Activated CD8-positive, alpha-beta T cell treated with anti-CD3 and anti-CD28 coated beads, Interleukin-2, amount 10 ng/mL, durations not matched to agents 7 days and 5 days (primary cell): ENCODE measurements around the gene YIPF6. TPM values are rescaled to one million over a fixed set of nuclear protein-coding genes. Genes with fewer than 3 reads are reported as not detected.
"Not testable (repeated sequence)": the region's sequence is repeated elsewhere in the genome, so short reads cannot be mapped to it uniquely, and the experiment has no call there.

ENCODE experiments used
- ATAC-seq: fragments of 150-1000 bp; cut with Tn5 transposase; one replicate; pipeline ENCODE4 v1.10.0; 2021; ENCODE audit warnings: moderate library complexity
- CTCF ChIA-PET: fragments of 350-600 bp; sonication (Branson Sonifier 250); formaldehyde crosslinking; loops from one replicate; lab custom pipeline; 2021; ENCODE audit warnings: antibody characterized with exemption; lab: Charles Lee
- POLR2A ChIA-PET: fragments of 350-600 bp; sonication (Branson Sonifier 250); formaldehyde crosslinking; loops from one replicate; lab custom pipeline; 2021; ENCODE audit warnings: antibody characterized with exemption; lab: Charles Lee
- DNase-seq: peaks from one replicate; pipeline ENCODE4 v3.0.0-alpha.2; 2020
- H3K27ac Mint-ChIP-seq: one replicate; pipeline ENCODE4 v1.8.0; 2021; ENCODE audit warnings: mild to moderate bottlenecking, mixed read lengths
- H3K27me3 Mint-ChIP-seq: one replicate; pipeline ENCODE4 v1.8.0; 2021; ENCODE audit warnings: low read depth, mixed read lengths
- H3K36me3 Mint-ChIP-seq: one replicate; pipeline ENCODE4 v1.8.0; 2021; ENCODE audit warnings: low read depth, mixed read lengths
- H3K4me1 Mint-ChIP-seq: one replicate; pipeline ENCODE4 v1.8.0; 2021; ENCODE audit warnings: low read depth, mixed read lengths
- H3K4me3 Mint-ChIP-seq: one replicate; pipeline ENCODE4 v1.8.0; 2021; ENCODE audit warnings: mild to moderate bottlenecking, mixed read lengths
- H3K9me3 Mint-ChIP-seq: one replicate; pipeline ENCODE4 v1.8.0; 2022; ENCODE audit warnings: mixed read lengths; ENCODE audit not compliant: insufficient read depth
- total RNA-seq, 2 experiments: library from RNA; stranded (reverse); gene quantifications; one replicate each; pipeline ENCODE4 v1.2.3, GENCODE V29; 2021

YIPF6 gene
- total RNA-seq, 2 experiments from 2014 or later = 14.3 to 15.0 TPM

DNA sequence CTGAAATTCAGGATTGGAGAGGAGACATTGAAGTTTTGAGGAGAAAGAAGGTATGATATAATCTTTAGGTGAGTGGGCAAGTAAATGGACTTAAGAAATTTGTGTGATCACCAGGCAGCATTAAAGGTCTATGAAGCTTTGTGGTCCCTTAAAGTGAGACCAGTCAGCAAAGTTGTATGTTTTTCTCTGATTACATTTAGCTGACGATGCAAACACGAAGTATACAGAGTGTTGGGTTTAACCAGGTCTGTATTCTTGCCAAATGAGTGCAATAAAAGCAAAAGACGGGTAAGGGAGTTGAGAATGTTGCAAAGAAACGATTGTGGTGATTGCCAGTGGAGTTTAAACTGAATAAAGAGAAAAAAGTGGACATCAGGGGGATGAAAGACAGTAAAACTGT is 11.6 kb upstream of the YIPF6 start:
- H3K27me3 Mint-ChIP-seq = peaks cover 3% of the 10 kb centered on the region
- H3K4me1 Mint-ChIP-seq = no peaks in the 10 kb centered on the region
- ChIA-PET CTCF (no interaction called here), POLR2A (interaction anchor here (0.6 kb wide), 1 partner anchor 698 kb away, joined by 4 read pairs; no protein-coding TSS in a partner anchor)
- H3K9me3 Mint-ChIP-seq = no peaks in the 10 kb centered on the region
- no peak overlapping the region for H3K27ac Mint-ChIP-seq
- H3K36me3 Mint-ChIP-seq = no peaks in the 10 kb centered on the region
- DNase-seq = no peak
- H3K4me3 Mint-ChIP-seq = no peak overlapping the region
- no peak for ATAC-seq

DNA sequence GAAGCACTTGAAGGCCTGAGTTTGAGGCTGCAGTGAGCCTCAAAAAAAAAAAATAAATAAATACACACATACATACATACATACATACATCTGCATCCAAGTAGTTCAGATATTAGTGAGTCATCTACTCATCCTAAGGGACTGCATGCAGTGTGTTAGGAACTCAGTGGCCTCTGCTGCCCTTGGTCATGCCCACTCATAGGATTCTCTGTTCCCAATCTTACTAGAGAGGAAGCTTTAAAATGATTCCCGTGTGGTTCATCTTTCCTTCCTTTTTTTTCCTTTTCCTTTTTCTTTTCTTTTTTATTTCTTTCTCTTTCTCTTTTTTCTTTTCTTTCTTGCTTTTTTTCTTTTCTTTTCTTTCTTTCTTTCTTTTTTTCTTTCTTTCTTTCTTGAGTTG is 10.9 kb upstream of the YIPF6 start:
- H3K36me3 Mint-ChIP-seq = no peaks in the 10 kb centered on the region
- CTCF ChIA-PET = no interaction called here
- H3K9me3 Mint-ChIP-seq = no peaks in the 10 kb centered on the region
- DNase-seq (no peak), ATAC-seq (no peak)
- H3K27me3 Mint-ChIP-seq = peaks cover 3% of the 10 kb centered on the region
- no peak overlapping the region for H3K27ac Mint-ChIP-seq
- no peaks in the 10 kb centered on the region for H3K4me1 Mint-ChIP-seq
- H3K4me3 Mint-ChIP-seq = no peak overlapping the region
- POLR2A ChIA-PET = no interaction called here

DNA sequence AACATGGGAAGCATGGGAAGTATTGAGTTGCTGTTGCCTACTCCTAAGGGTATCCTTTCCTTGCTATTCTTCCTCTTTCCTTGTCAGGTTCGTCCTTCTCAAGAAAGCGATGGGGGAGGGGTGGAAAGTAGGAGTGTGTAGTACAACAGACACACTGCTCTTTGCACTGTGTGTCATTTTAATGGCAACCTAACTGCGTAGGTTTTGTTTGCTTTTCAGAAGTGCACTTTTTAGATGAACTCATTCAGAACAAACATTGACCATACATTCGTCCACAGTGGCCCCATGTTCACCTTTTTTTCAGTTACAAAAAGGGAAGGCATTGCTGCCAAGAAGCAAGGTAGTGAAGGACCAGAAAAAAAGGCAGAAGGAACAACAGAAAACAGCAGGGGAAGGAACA is 10.2 kb upstream of the YIPF6 start:
- no peaks in the 10 kb centered on the region for H3K36me3 Mint-ChIP-seq
- POLR2A ChIA-PET = no interaction called here

DNA sequence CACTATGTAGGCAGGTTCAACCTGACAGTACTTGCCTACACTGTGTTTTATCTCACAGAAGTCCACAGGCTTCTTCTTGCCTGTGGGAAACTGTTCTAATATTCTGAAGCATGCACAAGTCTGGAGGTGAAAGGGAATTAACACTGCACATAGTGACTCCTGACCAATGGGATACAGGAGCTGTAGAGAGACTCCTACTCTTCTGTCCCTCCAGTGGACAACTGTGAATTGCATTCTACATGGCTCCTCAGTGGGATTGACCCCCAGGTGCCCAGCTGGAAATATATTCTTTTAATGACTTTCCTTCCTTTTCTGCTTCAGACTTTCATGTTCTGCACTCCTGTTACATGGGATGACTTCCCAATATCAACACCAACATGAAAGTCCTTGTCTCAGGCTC is 8.2 kb upstream of the YIPF6 start:
- ATAC-seq = peak; percentile 36
- ChIA-PET POLR2A (no interaction called here), CTCF (interaction anchor here (1.3 kb wide), 1 partner anchor 8 kb away, joined by 3 read pairs; the partner anchor contains the start of gene YIPF6)
- Mint-ChIP-seq H3K9me3 (no peaks in the 10 kb centered on the region), H3K4me3 (no peak overlapping the region), H3K27me3 (peaks cover 3% of the 10 kb centered on the region), H3K36me3 (no peaks in the 10 kb centered on the region), H3K4me1 (no peaks in the 10 kb centered on the region), H3K27ac (no peak overlapping the region)
- DNase-seq = no peak

More for the DNA sequence above, 10.2 kb upstream of the YIPF6 start:
- no peak overlapping the region for H3K27ac Mint-ChIP-seq
- DNase-seq (no peak), ATAC-seq (no peak)
- no peaks in the 10 kb centered on the region for H3K9me3 Mint-ChIP-seq
- H3K4me3 Mint-ChIP-seq = no peak overlapping the region
- CTCF ChIA-PET = no interaction called here
- no peaks in the 10 kb centered on the region for H3K4me1 Mint-ChIP-seq
- peaks cover 3% of the 10 kb centered on the region for H3K27me3 Mint-ChIP-seq

DNA sequence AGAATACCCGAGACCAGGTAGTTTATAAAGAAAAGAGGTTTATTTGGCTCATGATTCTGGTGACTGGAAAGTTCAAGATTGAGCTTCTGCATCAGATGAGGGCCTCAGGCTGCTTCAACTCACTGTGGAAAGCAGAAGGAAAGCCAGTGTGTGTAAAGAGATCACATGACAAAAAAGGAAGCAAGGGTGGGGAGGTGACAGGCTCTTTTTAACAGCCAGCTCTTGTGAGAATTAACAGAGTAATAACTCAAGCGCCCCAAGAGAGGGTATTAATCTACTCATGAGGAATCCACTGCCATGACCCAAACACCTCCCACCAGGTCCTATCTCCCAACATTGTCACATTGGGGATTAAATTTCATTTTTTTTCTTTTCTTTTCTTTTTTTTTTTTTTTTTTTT is 6.3 kb upstream of the YIPF6 start:
- ATAC-seq (no peak), DNase-seq (no peak)
- Mint-ChIP-seq H3K27ac (no peak overlapping the region), H3K4me1 (no peaks in the 10 kb centered on the region), H3K27me3 (peaks cover under 1% of the 10 kb centered on the region), H3K9me3 (no peaks in the 10 kb centered on the region), H3K4me3 (no peak overlapping the region), H3K36me3 (no peaks in the 10 kb centered on the region)
- ChIA-PET POLR2A (no interaction called here), CTCF (no interaction called here)

DNA sequence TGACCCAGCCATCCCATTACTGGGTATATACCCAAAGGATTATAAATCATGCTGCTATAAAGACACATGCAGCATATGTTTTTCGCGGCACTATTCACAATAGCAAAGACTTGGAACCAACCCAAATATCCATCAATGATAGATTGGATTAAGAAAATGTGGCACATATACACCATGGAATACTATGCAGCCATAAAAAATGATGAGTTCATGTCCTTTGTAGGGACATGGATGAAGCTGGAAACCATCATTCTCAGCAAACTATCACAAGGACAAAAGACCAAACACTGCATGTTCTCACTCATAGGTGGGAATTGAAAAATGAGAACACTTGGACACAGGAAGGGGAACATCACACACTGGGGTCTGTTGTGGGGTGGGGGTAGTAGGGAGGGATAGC is 5.1 kb upstream of the YIPF6 start:
- H3K36me3 Mint-ChIP-seq, H3K27ac Mint-ChIP-seq, H3K4me3 Mint-ChIP-seq, POLR2A ChIA-PET, DNase-seq, CTCF ChIA-PET, H3K4me1 Mint-ChIP-seq, ATAC-seq, H3K27me3 Mint-ChIP-seq, H3K9me3 Mint-ChIP-seq: not testable (repeated sequence)

DNA sequence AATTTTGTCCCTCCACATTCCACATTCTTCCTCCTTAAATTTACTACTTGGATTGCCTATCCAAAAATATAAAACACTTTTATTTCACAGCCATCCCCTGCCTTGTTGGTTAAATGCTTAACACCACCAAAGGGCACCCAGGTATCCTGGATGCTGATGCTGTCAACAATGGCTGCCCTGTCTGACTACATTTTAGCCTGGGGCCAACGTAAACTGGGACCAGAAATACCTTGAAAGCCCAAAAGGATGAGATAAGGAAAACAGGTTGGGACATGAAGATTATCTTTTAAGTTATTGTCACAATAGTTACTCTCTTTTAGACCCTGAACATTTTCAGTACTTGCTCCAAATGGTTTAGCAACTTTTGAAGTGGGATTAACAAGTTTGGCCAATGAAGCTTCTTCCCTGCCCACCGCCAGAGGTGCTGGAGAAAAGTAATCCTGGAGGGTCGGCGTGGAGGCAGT is 775 bp upstream of the YIPF6 start:
- H3K27ac Mint-ChIP-seq = peak overlapping the region; percentile 98
- no peak for DNase-seq
- peak overlapping the region; percentile 84 for H3K4me3 Mint-ChIP-seq
- ChIA-PET POLR2A (interaction anchor here (0.7 to 1.3 kb wide), 2 partner anchors 331 to 436 kb away, joined by 3 read pairs; partner anchors contain the start of gene EFNB1), CTCF (interaction anchor here (0.9 kb wide), 1 partner anchor 8 kb away, joined by 3 read pairs; no protein-coding TSS in a partner anchor)
- no peaks in the 10 kb centered on the region for H3K27me3 Mint-ChIP-seq
- peaks cover 20% of the 10 kb centered on the region for H3K4me1 Mint-ChIP-seq
- peaks cover 5% of the 10 kb centered on the region for H3K36me3 Mint-ChIP-seq
- ATAC-seq = no peak
- H3K9me3 Mint-ChIP-seq = no peaks in the 10 kb centered on the region

DNA sequence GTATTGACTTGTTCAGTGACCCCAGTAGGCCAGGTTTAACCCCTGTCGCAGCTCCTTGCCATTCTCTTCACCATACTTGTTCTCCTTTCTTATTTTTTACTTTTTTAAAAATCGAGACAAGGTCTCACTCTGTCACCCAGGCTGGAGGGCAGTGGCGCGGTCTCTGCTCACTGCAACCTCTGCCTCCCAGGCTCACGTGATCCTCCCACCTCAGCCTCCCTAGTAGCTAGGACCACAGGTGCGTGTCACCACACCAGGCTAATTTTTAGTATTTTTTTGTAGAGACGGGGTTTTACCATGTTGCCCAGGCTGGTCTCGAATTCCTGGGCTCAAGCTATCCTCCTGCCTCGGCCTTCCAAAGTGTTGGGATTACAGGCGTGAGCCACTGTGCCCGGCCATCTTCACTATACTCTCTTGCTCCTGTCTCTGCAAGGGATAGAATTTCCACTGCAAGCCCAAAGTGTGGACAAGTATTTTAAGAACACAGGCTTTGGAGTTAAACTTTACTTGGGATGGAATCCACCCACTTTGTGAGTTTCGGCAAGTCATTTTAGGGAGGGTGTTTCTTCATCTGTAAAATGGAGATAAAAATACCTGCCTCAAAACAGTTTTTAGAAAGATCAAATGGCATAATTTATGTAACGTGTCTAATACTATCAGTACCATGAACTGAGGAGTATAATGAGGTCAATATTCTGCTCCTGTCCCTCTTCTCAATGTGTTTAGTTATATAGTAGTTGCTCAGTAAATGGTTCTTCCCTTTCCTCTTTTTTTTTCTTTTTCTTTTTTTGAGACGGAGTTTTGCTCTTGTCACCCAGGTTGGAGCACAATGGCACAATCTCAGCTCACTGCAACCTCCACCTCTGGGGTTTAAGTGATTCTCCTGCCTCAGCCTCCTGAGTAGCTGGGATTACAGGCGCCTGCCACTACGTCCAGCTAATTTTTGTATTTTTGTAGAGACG is 973 bp downstream of the YIPF6 start:
- ATAC-seq (no peak), DNase-seq (no peak)
- peaks cover 32% of the 10 kb centered on the region for H3K4me1 Mint-ChIP-seq
- H3K4me3 Mint-ChIP-seq = peak overlapping the region; percentile 84
- no peaks in the 10 kb centered on the region for H3K27me3 Mint-ChIP-seq
- H3K9me3 Mint-ChIP-seq = no peaks in the 10 kb centered on the region
- H3K27ac Mint-ChIP-seq = peak overlapping the region; percentile 98
- ChIA-PET POLR2A (interaction anchor here (1.0 to 1.3 kb wide), 3 partner anchors 72 to 330 kb away, joined by 3 to 5 read pairs (median 3); partner anchors contain the start of gene EFNB1), CTCF (interaction anchor here (1.1 to 1.4 kb wide), 2 partner anchors 9 to 37 kb away, joined by 3 to 5 read pairs; no protein-coding TSS in a partner anchor)
- peaks cover 10% of the 10 kb centered on the region for H3K36me3 Mint-ChIP-seq

DNA sequence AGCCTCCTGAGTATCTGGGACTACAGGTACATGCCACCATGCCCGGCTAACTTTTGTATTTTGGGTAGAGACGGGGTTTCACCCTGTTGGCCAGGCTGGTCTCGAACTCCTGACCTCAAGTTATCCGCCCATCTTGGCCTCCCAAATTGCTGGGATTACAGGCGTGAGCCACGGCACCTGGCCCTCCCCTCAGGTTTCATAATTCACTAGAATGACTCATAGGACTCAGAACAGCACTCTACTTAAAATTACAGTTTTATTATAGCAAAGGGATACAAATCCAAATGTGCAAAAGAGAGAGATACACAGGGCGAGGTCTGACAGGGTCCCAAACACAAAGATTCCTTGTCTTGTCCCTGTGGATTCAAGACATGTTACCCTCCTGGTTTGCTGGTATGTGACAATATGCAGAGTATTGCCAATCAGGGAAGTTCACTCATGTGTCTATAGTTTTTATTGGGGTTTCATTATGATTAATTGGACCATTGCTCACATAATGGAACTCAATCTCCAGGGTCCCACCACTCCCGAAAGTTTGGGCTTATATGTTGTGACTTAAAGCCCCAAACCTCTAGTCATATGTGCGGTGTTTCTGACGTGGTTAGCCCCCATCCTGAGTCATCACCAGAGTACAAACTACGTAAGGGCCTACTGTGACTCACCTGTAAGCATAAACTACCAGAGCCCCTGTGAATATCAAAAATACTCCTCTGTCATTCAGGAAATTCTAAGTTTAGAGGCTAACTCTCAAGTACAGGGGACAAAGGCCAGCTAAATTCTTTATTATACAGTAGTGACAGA is 5.2 kb downstream of the YIPF6 start:
- Mint-ChIP-seq H3K27me3 (no peaks in the 10 kb centered on the region), H3K9me3 (no peaks in the 10 kb centered on the region), H3K4me1 (peaks cover 35% of the 10 kb centered on the region), H3K4me3 (no peak overlapping the region), H3K27ac (peak overlapping the region; percentile 46), H3K36me3 (peaks cover 19% of the 10 kb centered on the region)
- DNase-seq (peak; percentile 46), ATAC-seq (peak; percentile 62)
- ChIA-PET POLR2A (no interaction called here), CTCF (no interaction called here)

DNA sequence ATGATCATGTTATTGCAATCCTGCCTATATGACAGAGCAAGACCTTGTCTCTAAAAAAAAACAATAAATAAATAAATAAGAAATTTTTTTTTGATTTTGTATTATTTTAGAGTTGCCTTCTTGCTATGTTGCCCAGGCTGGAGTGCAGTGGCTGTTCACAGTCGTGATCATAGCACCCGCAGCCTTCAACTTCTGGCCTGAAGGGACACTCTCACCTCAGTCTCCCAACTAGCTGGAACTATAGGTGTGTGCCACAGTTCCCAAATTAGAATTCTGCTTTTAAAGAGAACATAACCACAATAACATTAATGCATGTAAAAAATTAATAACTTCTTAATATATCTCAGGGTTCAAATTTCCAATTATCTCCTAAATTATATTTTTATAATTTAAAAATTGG is 7.8 kb downstream of the YIPF6 start:
- no peaks in the 10 kb centered on the region for H3K27me3 Mint-ChIP-seq
- ATAC-seq = no peak
- DNase-seq = no peak
- H3K4me3 Mint-ChIP-seq = no peak overlapping the region
- peaks cover 25% of the 10 kb centered on the region for H3K36me3 Mint-ChIP-seq
- no peak overlapping the region for H3K27ac Mint-ChIP-seq
- ChIA-PET POLR2A (interaction anchor here (0.6 kb wide), 1 partner anchor 11 kb away, joined by 4 read pairs; no protein-coding TSS in a partner anchor), CTCF (no interaction called here)
- peaks cover 27% of the 10 kb centered on the region for H3K4me1 Mint-ChIP-seq
- no peaks in the 10 kb centered on the region for H3K9me3 Mint-ChIP-seq

DNA sequence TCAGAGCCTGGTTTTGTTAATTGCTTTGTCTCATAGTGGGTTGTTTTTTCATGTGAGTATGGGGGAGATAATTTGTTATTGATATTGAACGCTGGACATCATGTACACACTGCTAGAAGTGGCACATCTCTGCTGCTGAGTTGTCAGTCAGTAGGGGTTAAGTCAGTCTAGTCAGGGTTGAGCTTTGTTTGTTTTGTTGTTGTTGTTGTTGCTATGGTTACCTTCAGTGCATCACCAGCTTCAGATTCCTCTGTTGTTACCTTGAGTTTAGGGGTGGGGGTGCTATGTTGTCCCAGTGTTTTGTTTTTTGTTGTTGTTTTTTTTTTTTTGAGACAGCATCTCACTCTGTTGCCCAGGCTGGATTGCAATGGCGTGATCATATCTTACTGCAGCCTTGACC is 9.9 kb downstream of the YIPF6 start:
- no peak for DNase-seq
- Mint-ChIP-seq H3K27ac (no peak overlapping the region), H3K4me3 (no peak overlapping the region), H3K36me3 (peaks cover 17% of the 10 kb centered on the region), H3K27me3 (no peaks in the 10 kb centered on the region), H3K4me1 (peaks cover 12% of the 10 kb centered on the region), H3K9me3 (no peaks in the 10 kb centered on the region)
- ChIA-PET POLR2A (no interaction called here), CTCF (interaction anchor here (1.5 kb wide), 1 partner anchor 9 kb away, joined by 5 read pairs; the partner anchor contains the start of gene YIPF6)
- peak; percentile 67 for ATAC-seq
